ENCODE results near the gene RASL11A.
A peak's percentile ranks its signal among the peaks of the same experiment; 100 is the strongest.
"Not testable (repeated sequence)": the region's sequence is repeated elsewhere in the genome, so short reads cannot be mapped to it uniquely, and the experiment has no call there.

The RASL11A gene

DNA sequence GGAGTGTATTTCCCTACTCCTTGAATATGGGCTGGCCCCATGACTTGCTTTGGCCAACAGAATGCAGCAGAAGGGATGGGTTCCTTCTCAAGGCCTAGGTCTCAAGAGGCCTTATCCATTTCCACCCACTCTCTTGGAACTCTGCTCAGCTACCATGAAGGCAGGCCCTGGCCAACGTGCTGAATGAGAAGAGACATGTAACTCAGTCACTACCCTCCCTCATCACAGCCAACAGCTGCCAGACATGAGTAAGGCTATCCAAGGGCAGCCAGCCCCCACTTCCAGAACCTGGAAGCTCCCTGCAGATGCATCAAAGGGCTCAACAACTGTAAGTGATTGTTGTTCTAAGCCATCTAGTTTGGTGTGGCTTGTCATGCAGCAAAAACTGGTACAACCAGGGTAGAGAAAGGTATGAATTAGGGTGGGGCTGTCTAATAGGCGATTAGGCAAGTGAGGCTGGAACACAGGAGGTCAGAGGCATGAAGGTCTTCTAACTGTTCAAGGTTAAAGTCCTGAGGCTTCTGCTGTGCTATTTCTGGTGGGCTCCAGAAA lies 1.4 kb upstream of the RASL11A start:
- no peak for DNase-seq

DNA sequence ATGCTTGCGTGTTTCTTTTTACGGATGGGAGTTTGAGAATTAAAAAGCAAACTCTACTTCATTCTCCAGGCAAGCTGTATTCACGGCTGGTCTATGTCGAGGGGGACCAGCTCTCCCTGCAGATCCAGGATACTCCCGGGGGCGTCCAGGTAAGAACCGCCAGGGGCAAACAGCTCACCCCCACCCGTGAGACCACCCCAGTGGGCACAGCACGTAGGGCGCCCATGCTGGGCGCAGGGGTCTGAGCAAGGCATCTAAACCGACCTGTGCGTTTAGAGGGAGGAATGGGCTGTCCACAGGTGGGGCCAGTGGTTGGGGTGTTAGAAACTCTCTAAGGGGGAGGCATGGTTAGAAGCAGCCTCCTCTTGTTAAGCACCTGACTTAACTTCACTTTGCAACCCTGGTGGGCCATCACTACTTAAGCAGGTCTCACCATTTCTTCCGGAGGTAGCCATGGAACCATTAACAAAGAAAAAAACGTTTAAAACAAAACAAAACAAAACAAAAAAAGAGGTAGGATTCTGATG lies 1.0 kb downstream of the RASL11A start:
- DNase-seq: no peak

DNA sequence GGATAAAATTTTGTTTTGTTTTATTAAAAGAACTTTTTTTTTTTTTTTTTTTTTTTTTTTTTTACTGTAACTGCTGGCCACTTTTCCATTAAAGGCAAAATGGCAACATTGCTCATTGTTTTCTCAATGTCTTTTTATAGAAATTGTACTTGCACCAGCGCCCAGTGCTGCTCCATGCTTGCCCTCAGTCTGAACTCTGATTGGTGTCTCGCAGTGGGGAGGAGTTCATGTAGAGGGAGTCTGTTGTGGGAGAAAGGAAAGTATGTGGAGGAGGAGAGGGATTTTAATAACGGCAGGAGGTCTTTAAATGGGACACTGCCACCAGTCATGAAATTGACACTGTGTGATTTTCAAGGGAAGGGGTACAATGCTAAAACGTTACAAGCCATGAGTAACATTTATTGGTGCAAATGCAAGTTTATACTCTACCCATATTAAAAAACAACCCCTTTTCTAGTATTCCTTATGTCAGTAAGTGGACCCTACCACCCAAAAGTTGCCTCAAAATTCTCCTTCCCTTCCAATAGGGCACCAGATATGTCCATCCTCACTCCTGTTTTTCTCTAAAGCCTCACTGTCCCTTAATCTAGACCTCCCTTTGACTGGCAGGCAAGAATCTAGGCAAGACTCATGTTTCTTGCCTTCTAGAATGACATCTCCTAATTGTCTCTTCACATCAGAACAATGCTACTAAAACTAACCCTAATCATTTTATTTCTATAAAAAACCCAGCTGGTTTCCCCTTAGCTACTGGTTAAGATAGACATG lies 3.2 kb downstream of the RASL11A start:
- no peak for DNase-seq

DNA sequence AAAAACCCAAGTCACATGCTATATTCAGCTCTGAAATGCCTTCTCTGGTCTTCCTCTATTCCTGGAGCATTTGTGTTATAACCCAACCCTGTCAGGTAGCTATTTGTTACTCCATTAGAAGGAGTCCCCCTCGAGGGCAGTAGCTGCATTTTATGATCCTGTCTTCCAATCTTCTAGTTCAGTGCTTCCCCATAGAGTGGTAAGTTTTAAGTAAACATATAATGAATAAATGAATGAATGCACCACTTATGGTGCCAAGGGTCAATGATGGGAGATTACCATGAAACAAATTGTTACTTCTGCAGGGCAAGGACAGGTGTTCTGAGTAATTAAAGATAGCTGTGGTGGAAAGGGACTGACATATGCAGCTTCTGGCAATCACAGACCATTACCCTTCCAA lies 4.0 kb downstream of the RASL11A start:
- DNase-seq: no peak

DNA sequence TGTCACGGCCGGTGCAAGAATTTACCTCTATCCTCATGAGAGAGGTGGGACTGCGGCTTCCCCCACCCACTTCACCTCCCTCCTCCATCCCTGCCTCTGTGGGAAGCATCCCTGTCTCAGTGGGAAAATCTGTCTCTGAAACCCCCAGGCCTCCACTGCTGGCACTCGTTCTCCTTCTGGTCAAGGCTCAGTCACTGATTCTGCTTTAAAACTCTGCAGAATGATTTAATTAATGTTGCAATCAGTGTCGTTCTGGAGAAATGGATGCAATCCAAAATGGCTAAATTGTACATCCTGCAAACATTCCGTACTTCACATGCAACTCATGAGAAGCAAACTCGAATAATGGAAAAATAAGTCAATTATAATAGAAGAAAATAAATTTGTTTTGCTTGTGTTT lies 5.6 kb downstream of the RASL11A start:
- no peak for DNase-seq

DNA sequence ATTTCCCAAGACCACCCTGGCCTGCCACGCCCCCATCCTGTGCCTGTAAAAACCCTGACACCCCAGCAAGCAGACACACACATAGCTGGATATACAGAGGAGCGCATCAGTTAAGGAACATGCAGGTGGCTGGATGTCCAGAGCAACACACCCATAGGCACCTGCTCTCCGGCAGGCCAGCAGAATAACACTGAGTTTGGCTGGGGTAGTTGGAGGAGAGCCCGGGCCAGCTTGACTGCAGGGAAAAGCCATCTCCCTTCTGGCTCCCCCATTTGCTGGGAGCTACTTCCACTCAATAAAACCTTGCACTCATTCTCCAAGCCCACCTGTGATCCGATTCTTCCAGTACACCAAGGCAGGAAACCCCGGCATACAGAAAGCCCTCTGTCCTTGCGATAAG lies 8.9 kb downstream of the RASL11A start:
- no peak for DNase-seq

DNA sequence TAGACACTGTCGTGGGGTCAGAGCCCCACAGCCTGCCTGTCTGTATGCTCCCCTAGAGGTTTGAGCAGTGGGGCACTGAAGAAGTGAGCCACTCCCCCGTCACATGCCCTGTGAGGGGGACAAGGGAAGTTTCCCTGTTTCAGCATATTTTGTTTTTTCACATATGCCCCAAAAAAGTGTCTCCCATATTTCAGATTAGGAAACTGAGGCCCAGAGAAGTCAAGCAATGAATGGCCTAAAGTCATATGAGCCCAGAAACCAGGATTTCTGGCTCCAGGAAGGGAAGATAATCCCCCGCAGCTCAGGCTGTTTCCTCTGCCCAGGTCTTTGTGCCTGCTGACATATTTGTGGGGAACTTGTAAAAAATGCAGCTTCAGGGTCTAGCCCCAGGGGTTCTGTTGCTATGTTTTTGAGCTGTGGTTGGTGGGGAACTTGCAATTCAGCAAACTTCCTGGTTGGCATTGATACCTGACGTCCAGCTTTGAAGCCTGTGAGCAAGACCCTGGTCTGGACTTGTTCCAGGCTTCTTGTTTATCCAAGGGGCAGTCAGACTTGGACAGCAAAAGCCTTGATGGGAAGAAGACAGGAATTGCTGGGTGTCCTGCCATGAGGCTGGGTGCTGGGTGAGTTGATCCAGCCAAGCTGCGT lies 9.5 kb downstream of the RASL11A start:
- DNase-seq: no peak

DNA sequence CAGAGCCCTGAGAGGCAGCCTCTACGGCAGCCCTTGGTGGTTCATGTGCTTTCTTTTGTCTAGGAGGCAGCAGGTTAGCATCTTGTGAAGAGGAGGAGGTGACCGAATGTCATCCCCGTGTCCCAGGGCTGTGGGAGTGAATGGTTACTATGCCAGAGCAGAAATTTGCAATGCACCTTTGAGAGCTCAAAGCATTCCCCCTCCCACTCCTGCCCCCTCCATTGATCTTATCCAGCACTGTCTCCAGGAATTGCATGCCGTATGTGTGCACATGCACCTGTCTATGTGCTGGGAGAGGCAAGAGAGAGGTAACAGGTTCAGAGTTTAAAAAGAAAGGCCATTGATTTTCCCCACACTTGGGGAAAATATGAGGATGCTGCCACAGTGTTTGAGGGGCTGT lies 10.2 kb downstream of the RASL11A start:
- DNase-seq: no peak

DNA sequence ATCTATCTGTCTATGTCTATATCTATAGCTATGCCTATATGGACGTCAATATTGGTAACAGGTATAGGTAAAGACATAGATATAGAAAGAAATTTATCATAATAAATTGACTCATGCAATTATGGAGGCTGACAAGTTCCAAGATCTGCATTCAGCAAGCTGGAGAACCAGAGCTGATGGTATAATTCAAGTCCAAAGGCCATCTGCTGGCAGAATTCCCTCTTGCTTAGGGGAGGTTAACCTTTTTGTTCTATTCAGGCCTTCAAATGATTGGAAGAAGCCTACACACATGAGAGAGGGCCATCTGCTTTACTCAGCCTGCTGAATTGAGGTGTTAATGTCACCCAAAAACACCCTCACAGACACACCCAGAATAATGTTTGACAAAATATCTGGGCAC lies 10.8 kb downstream of the RASL11A start:
- DNase-seq: no peak

DNA sequence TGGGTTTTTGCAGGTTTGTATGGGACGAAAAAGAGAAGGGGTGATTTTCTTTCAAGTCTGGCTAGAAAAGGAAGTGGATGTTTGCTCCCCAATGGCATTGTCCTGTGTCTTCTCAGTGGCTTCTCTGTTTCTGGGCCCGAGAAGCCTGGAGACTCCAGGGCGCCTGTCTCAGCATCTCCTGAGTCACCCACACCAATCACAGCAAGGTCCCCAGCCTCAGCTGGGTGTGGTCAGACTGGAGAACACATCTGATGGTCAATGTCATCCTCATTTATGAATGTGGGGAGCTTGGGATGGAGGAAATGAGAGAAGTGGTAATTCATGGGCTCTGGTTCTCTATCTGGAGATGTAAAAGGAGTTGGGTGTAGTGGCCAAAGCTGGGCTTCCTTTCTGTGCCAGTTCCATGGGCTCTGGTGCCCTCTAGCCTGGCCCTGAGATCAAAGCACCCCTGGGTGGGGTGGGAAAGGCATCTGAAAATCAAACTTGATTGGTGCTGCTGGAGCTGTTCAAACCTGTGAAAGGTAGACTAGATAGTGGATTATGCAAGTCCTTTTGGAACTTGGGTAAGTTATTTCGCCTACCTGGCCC lies 13.4 kb downstream of the RASL11A start:
- DNase-seq: peak; percentile 18

DNA sequence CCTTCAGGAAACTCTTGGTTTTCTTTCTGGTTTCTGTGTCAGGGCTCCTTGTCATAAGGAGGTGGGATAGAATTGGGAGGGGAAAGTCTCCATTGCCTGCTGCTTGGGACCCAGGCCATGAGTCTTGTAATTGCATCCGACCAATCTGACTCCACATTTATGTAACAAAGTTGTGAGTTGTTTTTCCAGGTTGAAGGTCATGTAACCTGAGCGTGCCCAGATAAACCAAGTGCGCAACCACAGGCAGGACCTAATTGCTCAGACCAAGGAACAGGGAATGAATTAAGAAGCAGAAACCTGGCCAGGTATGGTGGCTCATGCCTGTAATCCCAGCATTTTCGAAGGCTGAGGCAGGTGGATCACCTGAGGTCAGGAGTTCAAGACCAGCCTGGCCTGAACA lies 17.8 kb downstream of the RASL11A start:
- no peak for DNase-seq

DNA sequence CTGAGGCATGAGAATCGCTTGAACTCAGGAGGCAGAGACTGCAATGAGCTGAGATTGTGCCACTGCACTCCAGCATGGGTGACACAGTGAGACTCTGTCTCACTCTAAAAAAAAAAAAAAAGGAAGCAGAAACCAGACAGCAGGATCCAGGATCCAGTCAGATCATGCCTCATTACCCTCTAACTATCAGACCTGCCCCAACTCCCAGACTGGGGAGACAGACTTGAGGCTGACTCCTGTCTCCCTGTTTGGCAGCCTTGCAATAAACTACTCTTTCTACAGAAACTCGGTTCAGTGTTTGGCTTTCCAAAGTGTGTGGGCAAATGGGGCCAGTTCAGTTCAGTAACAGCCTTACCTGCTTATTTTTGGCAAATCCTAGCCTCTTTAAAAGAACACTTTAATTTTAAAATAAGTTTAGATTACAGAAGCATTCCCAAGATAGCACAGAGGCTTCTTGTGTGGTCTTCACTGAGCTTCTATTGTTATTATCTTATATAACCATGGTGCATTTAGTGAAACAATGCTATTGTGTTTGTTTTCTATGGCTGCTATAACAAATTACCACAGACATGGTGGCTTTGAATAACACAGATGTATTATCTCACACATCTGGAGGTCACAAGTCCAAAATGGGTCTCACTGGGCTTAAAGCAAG lies 18.5 kb downstream of the RASL11A start:
- no peak for DNase-seq

DNA sequence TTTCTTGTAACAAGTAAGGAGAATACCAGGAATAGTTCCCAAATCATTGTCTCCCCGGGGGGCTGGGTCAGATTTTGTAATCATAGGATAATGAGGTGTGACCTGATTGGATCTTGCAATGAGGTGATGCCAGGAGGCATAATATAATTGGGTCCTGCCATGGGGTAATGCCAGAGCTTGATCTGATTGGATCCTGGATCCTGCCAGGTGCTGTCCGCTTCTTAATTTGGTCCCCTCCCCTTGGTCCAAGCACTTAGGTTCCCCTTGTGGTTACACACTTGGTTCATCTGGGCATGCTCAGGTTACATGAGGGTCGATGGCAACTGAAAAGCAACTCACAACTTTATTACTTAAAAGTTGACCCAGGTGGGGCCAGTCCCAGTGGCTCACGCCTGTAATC lies 20.1 kb downstream of the RASL11A start:
- no peak for DNase-seq

DNA sequence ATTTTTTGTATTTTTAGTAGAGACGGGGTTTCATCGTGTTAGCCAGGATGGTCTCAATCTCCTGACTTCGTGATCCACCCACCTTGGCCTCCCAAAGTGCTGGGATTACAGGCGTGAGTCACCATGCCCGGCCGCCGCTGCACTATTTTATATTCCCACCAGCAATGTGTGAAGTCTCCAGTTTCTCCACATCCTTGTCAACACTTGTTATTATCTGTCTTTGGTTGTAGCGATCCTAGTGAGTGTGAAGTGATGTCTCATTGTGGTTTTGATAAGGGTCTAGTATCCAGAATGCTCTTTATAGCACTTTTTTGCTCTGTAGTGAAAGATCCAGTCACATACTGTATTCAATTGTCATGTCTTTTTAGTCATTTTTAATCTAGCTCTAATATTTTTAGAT lies 21.3 kb downstream of the RASL11A start:
- not testable (repeated sequence) for DNase-seq

DNA sequence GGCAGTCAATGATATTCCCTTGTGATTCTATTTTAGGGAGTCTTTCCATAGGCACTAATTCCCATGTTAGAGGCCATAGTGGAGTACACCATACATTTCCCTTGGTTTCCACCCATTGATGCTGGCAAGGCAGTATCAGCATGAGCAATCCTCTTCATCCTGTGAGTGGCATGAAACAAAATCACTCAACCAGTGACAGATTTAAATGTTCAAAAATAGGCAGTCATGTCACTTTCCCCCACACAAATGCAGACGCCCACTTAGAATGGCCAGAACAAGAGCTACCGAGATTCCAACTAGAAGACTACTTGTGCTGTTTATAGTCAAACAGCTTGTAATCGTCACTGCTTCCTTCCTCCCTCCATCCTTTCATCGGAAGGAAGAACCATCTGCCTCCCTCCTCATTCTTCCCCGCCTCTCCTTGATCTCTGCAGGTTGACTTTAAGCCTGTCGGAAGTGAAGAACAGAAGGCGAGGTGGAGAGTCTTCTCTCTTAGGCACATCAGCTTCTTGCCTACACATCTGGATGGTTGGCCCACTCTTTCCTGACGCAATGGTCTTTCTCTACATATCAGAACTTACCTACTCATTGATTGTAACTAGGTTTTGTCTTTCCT lies 22.6 kb downstream of the RASL11A start:
- DNase-seq: no peak

DNA sequence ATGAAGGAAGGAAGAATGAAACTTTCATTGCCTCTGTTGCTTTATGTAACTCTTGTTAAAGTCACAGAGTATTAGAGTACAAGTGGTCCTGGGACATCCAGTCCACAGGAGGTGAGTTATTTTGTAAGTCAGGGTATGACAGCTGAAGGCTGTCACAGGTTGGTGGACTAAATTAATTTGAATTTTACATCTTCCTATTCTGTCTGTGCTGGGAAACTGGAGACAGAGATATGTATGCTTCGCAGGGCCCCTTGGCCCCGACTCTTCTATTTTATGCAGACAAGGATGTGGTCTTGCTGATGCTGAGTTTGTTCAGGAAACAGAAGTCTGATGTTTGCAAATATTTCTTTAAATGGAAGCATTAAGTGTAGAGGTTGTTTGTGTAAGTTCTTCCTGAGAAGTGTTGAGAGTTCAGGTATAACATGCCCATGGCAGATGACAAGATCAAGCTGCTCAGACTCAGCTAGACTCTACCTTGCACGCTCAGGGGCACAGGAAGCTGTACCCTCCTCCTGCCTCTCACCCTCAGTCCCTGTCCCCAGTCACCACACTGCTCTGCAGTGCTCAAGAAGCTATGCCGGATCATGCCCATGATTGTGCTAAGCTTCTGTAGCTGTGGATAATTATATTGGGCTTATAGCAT lies 23.4 kb downstream of the RASL11A start:
- DNase-seq: no peak

DNA sequence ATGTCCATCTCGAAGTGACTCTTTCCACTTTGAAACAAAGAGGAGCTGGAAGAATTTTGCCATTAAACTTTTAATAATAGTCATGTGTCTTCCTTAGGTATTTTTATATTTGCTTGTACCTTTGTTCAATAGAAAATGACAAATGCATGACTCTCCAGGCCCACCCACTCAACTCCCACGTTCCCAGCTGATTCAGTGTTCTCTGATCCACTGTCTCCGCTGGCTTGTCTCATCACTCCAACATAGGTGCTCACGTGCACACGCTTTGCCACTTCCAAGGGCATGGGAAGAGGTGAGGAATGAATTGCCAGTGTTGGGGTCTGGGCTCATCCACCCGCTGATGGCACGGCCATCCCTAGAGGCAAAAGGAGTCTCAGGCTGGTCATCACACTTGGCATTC lies 24.5 kb downstream of the RASL11A start:
- DNase-seq: no peak

DNA sequence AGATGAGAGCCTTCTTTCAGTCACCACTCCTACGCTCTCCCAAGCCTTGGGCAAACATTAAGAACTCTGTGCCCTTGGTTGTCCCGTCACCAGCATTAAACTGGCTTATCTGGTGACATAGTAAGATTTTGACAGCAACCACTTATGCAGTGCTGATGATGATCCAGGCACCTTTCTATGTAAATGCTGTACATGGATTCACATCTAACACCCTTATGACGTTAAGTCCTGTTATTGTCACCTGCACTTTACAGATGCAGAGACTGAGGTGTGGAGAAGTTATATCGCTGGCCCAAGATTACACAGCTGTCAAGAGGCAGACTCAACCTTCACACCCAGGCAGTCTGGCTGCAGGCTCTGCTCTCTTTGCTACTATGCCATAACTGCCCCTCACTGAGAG lies 25.0 kb downstream of the RASL11A start:
- DNase-seq: no peak

DNA sequence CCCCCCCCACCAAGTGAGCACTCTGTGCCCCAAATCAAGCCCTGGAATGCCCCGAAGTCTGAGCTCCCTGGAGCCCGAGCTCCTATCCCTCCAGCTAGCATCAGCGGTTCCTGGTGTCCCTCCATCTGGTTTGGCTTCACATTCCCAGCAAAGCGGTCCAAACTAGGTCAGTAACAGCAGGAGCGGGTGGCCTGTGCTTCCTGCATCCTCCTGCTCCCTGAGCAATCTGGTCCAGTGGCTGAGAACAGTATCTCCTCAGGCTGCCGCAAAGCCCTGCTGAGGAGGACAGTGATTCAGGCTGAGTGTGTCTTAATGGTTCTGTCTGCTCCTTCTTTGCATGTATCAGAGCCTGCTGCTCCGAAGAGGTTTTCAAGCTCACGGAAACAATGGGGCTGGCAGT lies 25.9 kb downstream of the RASL11A start:
- no peak for DNase-seq

DNA sequence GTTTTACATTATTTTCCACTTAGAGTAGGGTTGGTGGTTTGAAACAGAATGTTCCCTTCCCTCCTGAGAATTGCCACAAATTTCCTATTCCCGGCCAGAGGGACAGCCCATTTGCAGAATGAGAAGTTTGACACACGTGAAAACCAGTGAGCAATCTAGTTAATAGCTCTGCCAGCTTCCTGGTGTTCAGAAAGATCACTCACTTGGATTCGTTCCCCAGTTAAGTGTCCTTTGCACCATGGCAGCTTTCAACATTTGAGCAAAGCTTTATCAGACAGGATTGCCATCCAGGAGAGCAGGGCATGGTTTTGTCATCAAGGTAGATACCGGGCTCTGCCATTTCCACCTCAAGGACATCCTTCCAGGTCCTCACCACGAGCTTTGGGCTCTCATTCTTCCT lies 28.2 kb downstream of the RASL11A start:
- no peak for DNase-seq

DNA sequence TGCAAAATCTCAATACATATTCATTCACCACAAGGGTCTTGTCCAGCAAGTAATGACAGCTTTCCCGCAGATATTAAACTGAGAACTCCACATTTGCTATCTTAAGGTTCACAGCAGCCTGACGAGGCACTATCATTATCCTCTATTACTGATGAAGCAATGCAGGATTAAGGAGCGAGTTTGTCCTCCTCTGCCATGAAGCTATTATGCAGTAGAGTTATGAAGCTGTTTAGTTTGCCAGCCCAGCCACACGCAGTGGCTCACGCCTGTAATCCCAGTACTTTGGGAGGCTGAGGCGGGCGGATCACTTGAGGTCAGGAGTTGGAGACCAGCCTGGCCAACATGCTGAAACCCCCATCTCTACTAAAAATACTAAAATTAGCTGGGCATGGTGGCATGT lies 29.8 kb downstream of the RASL11A start:
- DNase-seq: not testable (repeated sequence)

DNA sequence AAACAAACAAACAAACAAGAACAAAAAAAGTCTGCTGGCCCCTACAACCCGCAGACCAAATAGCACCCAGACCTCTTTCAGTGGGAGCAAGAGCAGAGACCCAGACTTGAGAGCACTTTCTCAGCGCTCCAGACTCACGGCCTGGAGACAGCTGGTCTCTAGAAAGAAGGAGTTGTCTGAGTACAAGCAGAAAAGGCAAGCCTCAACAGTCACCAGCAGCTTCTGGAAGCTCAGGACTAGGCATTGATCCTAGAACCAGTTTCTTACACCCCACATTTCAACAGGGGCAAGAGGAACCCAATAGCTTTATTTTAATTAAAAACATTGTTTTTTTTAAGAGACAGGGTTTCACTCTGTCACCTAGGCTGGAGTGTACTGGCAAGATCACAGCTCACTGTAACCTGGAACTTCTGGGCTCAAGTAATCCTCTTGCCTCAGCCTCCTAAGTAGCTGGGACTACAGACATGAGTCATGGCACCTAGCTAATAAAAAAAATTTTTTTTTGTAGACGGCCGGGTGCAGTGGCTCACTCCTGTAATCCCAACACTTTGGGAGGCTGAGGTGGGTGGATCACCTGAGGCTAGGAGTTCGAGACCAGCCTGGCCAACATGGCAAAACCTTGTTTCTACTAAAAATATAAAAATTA lies 30.4 kb downstream of the RASL11A start:
- DNase-seq: no peak
